Measurements from ENCODE around the gene KNOP1. TPM values are rescaled to one million over a fixed set of nuclear protein-coding genes. Genes with fewer than 3 reads are reported as not detected.

The KNOP1 gene
- total and polyA plus RNA-seq, 2 of the 13 experiments (the other 11 are each of a cell fraction or from before 2014, with no cell fraction given) = 21.2 to 57.5 TPM

- H4K20me1 ChIP-seq (ENCODE audit: insufficient read depth, low read length) = no peaks in the 10 kb centered on the region
- TF ChIP-seq STAG1 (CRISPR knock-in tag; IDR thresholded peaks at IDR 0.05) (peak; percentile 61), ZFP62 (CRISPR knock-in tag; IDR thresholded peaks at IDR 0.05) (no peak), ZNF367 (CRISPR knock-in tag; IDR thresholded peaks at IDR 0.05; ENCODE audit: borderline replicate concordance) (no peak), ZNF570 (CRISPR knock-in tag; IDR thresholded peaks at IDR 0.05; ENCODE audit: borderline replicate concordance) (no peak), SIX4 (CRISPR knock-in tag; IDR thresholded peaks at IDR 0.05) (no peak), SPEN (CRISPR knock-in tag; IDR thresholded peaks at IDR 0.05; ENCODE audit: low read depth) (no peak), HMG20B (CRISPR knock-in tag; conservative IDR thresholded peaks at IDR 0.05) (no peak), ZBTB1 (CRISPR knock-in tag; IDR thresholded peaks at IDR 0.05; ENCODE audit: borderline replicate concordance) (no peak), ATF6 (CRISPR knock-in tag; conservative IDR thresholded peaks at IDR 0.05) (no peak), ZNF407 (CRISPR knock-in tag; IDR thresholded peaks at IDR 0.05; ENCODE audit: not compliant biosample characterization) (no peak), CTCF (CRISPR knock-in tag; IDR thresholded peaks at IDR 0.05) (peak; percentile 40), ZNF652 (CRISPR knock-in tag; IDR thresholded peaks at IDR 0.05; ENCODE audit: borderline replicate concordance, low read depth) (no peak), KMT2B (CRISPR knock-in tag; IDR thresholded peaks at IDR 0.05) (no peak), CAMTA2 (CRISPR knock-in tag; IDR thresholded peaks at IDR 0.05; ENCODE audit: borderline replicate concordance) (no peak)
- H3K4me3 ChIP-seq (replicated peaks in 1 of 3; ENCODE audit: insufficient read depth in 1 of 3, low read depth in 2 of 3, low read length in 3 of 3) = no peak overlapping the region
- H2AFZ ChIP-seq (ENCODE audit: low read length) = no peak overlapping the region
- H3K36me3 ChIP-seq (replicated peaks in 1 of 2; ENCODE audit: control insufficient read depth in 1 of 2, insufficient read depth in 2 of 2, low read length in 2 of 2) = no peaks in the 10 kb centered on the region
- 94% methylated on average over 1 of the region's 1 CpG for WGBS (ENCODE audit: low lambda C conversion rate)
- in situ Hi-C loops (cut with HindIII; ENCODE audit: extremely low pct_ligation_motif_present, low pct_unique_long_range_greater_than_20kb) (no loop called here), intact Hi-C loops (cut with micrococcal nuclease; ENCODE audit: unreplicated experiment) (no loop called here)
- H3K4me2 ChIP-seq (ENCODE audit: low read depth, low read length) = no peak overlapping the region
- POLR2A ChIA-PET = no interaction called here
- DNase-seq (ENCODE audit: low spot score) (no peak), ATAC-seq (no peak), FAIRE-seq (no peak)
- no peaks in the 10 kb centered on the region for H3K4me1 ChIP-seq (ENCODE audit: insufficient read depth, low read length)
- BruUV-seq (replicated peaks) = no TSS peak
- H3K9ac ChIP-seq (ENCODE audit: insufficient read depth, low read depth, low read length) = no peak overlapping the region
- no peak overlapping the region for H3K27ac ChIP-seq (ENCODE audit: extremely low read length, insufficient read depth, low read length)
- CTCF ChIA-PET (ENCODE audit: low intra/inter-chr PET ratio, low total read pairs) = interaction anchor here (1.0 kb wide), 1 partner anchor 227 kb away, joined by 3 read pairs; no protein-coding TSS in a partner anchor
- H3K79me2 ChIP-seq (ENCODE audit: insufficient read depth, low read length) = no peaks in the 10 kb centered on the region
- H3K27me3 ChIP-seq (ENCODE audit: control insufficient read depth in 1 of 2, insufficient read depth in 2 of 2, low read length in 2 of 2) = no peaks in the 10 kb centered on the region
- peaks cover 18% of the 10 kb centered on the region for H3K9me3 ChIP-seq (ENCODE audit: low read length)
These were observed 58.5 kb downstream of the KNOP1 start for GRCh38 chr16:19659554-19659953.

Data from HepG2 (cell line).